HEK293T (cell line): ENCODE measurements around the gene TDP1.
A peak's percentile ranks its signal among the peaks of the same experiment; 100 is the strongest.

Source experiments
- CTCF ChIA-PET: fragments of 350-600 bp; formaldehyde crosslinking; extraction: SDS; loops from one replicate; lab custom pipeline; 2021; ENCODE audit warnings: antibody characterized with exemption, inconsistent platforms; lab: Yijun Ruan, JAX
- POLR2A ChIA-PET: fragments of 350-600 bp; formaldehyde crosslinking; extraction: SDS; loops from one replicate; lab custom pipeline; 2020; ENCODE audit warnings: antibody characterized with exemption, inconsistent platforms; lab: Yijun Ruan, JAX
- DNase-seq: peaks from one replicate; pipeline ENCODE4 v3.0.0; 2012; ENCODE audit warnings: mixed read lengths; ENCODE audit errors: extremely low spot score
- ARNT ChIP-seq: fragments of 450-650 bp; IDR thresholded peaks from 2 replicates; pipeline ENCODE4 v1.6.1; 2017; ENCODE audit warnings: mild to moderate bottlenecking
- BHLHE40 ChIP-seq: fragments of 450-650 bp; IDR thresholded peaks from 2 replicates; pipeline ENCODE4 v1.6.1; 2016; ENCODE audit warnings: mild to moderate bottlenecking, moderate library complexity, borderline replicate concordance
- CTBP1 ChIP-seq: fragments of 450-650 bp; IDR thresholded peaks from 2 replicates; pipeline ENCODE4 v1.6.1; 2016; ENCODE audit warnings: borderline replicate concordance
- ELF4 ChIP-seq: fragments of 450-650 bp; IDR thresholded peaks from 2 replicates; pipeline ENCODE4 v1.6.1; 2017; ENCODE audit warnings: antibody characterized with exemption
- FOXA1 ChIP-seq: fragments of 450-650 bp; IDR thresholded peaks from 2 replicates; pipeline ENCODE4 v1.6.1; 2016; ENCODE audit warnings: mild to moderate bottlenecking
- FOXK2 ChIP-seq: fragments of 450-650 bp; IDR thresholded peaks from 2 replicates; pipeline ENCODE4 v1.6.1; 2016; ENCODE audit warnings: mild to moderate bottlenecking
- FOXM1 ChIP-seq: fragments of 450-650 bp; IDR thresholded peaks from 2 replicates; pipeline ENCODE4 v1.6.1; 2017; ENCODE audit warnings: mild to moderate bottlenecking, borderline replicate concordance
- HDGF ChIP-seq: fragments of 450-650 bp; IDR thresholded peaks from 2 replicates; pipeline ENCODE4 v1.6.1; 2017; ENCODE audit warnings: antibody characterized with exemption, borderline replicate concordance
- L3MBTL2 ChIP-seq: fragments of 450-650 bp; conservative IDR thresholded peaks from 2 replicates; pipeline ENCODE4 v1.6.1; 2016; ENCODE audit warnings: mild to moderate bottlenecking
- LEF1 ChIP-seq: fragments of 450-650 bp; IDR thresholded peaks from 2 replicates; pipeline ENCODE4 v1.6.1; 2017; ENCODE audit warnings: mild to moderate bottlenecking, borderline replicate concordance
- NFRKB ChIP-seq: fragments of 450-650 bp; IDR thresholded peaks from 2 replicates; pipeline ENCODE4 v1.6.1; 2016; ENCODE audit warnings: mild to moderate bottlenecking, moderate library complexity
- SP1 ChIP-seq: fragments of 450-650 bp; IDR thresholded peaks from 2 replicates; pipeline ENCODE4 v1.6.1; 2017
- SUZ12 ChIP-seq: fragments of 450-650 bp; IDR thresholded peaks from 2 replicates; pipeline ENCODE4 v1.6.1; 2016; ENCODE audit warnings: mild to moderate bottlenecking
- TARDBP ChIP-seq: fragments of 450-650 bp; IDR thresholded peaks from 2 replicates; pipeline ENCODE4 v1.6.1; 2016
- ZNF384 ChIP-seq: fragments of 450-650 bp; IDR thresholded peaks from 2 replicates; pipeline ENCODE4 v1.6.1; 2016
- TF ChIP-seq, protein P1 (sequence below): fragments of 450-650 bp; IDR thresholded peaks from 2 replicates; pipeline ENCODE4 v1.6.1; 2016

TDP1 gene

DNA sequence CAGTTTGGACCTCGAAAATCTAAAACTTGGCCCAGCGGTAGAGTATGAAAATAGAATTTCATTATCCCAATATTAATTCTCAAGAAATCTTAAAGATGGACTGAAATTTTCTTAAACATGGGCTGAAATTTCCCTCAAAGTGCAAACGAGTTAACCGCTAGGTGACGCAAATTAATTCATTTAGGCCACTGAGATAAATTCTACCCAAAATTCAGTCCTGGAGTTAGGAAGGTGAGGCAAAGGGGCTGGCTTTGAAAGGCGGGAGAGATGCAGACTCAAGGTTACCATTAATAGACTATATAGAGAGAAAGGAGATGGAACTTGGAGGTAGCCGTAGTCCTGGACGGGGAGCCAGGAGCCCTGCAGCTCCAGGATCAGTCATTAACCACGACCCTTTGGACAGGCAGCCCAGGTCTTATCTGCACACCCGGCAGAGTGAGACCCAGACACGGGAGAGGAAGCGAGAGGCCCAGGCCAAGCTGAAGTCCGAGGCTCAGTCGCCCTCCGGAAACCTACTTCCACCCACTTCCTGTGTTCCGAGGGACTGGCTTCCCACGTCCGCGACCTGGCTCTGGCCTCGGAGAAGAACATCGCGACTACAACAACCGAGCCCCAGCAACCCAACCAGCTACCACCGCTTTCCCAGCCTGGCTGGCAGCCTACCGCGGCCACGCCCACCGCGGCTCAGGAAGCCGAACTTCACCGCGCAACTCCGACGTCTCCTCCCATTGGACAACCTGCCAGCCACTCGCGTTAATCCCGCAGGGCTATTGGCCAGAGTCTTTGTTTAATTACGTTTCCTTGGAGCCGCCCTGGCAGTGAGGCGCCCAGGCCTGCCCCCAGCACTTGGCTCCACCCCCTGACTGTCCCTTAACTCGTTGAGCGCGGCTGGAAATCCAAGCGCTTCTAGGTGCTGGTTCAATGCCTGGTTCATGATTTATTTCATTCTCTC, 1.4 kb upstream of the TDP1 start, which contains the start of gene EFCAB11:
Gene EFCAB11, minus strand, starts transcription at position 661 of the 952 bp plus-strand sequence. Its CDS starts 70 bp downstream, at position 591.
- no peak for TF ChIP-seq FOXK2
- no peak for TF ChIP-seq LEF1
- TF ChIP-seq, protein P1, sequence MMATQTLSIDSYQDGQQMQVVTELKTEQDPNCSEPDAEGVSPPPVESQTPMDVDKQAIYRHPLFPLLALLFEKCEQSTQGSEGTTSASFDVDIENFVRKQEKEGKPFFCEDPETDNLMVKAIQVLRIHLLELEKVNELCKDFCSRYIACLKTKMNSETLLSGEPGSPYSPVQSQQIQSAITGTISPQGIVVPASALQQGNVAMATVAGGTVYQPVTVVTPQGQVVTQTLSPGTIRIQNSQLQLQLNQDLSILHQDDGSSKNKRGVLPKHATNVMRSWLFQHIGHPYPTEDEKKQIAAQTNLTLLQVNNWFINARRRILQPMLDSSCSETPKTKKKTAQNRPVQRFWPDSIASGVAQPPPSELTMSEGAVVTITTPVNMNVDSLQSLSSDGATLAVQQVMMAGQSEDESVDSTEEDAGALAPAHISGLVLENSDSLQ = peak; percentile 99
- TF ChIP-seq CTBP1 = no peak
- no peak for TF ChIP-seq SP1
- TF ChIP-seq ELF4 = peak; percentile 38
- ChIA-PET CTCF (interaction anchor here (0.6 to 5.4 kb wide), 4 partner anchors 9 to 132 kb away, joined by 3 to 35 read pairs (median 4); no protein-coding TSS in a partner anchor), POLR2A (interaction anchor here (0.6 to 2.5 kb wide), 4 partner anchors 12 to 302 kb away, joined by 3 to 8 read pairs (median 6); partner anchors contain the start of gene PSMC1)
- DNase-seq = peak; percentile 92

DNA sequence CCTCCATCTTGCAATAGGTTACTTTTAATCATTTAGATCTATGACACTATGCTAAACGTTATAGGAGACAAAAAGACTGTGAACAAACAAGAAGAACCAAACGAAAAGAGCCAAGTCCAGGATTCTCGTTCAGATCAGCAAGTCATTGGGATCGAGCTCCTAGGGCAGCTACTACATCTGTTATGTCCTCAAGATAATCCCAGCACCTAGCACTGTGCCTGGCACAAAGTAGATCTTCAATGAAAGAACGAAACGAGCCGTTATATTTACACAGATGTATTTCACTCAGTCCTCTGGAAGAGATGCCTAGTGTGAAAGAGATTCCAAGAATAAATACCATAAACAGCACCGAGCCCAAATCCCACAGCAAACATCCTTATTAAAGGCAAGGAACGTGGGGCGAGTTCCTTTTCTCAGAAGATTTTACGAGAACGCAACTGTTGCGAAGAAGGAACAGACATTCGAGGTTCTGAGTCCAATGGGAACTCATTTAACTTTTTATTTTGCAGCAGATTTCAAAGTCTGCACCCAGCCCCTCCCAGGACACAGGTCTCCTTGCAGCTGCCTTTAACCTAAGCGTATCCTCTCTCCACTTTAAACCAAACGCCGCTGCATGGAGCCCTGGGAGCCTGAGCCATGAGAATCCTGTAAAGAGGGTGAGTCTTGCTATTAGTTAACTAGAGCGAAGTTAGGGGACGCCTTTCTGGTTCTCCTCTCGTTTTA, 544 bp upstream of the TDP1 start:
- no peak for TF ChIP-seq HDGF
- no peak for TF ChIP-seq NFRKB
- no peak for TF ChIP-seq FOXA1
- no peak for TF ChIP-seq SUZ12
- no peak for TF ChIP-seq LEF1
- ChIA-PET CTCF (interaction anchor here (5.4 kb wide), 1 partner anchor 16 kb away, joined by 35 read pairs; no protein-coding TSS in a partner anchor), POLR2A (interaction anchor here (1.0 to 2.5 kb wide), 5 partner anchors 12 to 302 kb away, joined by 3 to 8 read pairs (median 4); partner anchors contain the start of gene PSMC1)
- DNase-seq = no peak

DNA sequence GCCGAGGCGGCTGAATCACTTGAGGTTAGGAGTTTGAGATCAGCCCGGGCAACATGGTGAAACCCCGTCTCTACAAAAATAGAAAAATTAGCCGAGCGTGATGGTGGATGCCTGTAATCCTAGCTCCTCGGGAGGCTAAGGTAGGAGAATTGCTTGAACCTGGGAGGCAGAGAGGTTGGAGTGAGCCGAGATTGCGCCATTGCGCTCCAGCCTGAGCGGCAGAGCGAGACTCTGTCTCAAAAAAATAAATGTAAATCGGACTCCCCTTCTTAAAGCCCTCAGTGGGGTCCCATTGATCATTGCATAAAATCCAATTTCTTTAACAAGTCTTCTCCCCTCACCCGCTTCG, 908 bp downstream of the TDP1 start:
- POLR2A ChIA-PET = interaction anchor here (1.0 to 2.2 kb wide), 3 partner anchors 17 to 30 kb away, joined by 3 to 8 read pairs (median 3); no protein-coding TSS in a partner anchor
- CTCF ChIA-PET = interaction anchor here (0.7 to 5.4 kb wide), 2 partner anchors 17 to 106 kb away, joined by 3 to 35 read pairs; partner anchors contain the start of gene KCNK13
- TF ChIP-seq ZNF384 = no peak
- no peak for TF ChIP-seq ARNT
- no peak for TF ChIP-seq BHLHE40
- TF ChIP-seq L3MBTL2 = no peak
- no peak for TF ChIP-seq LEF1
- no peak for TF ChIP-seq SUZ12
- TF ChIP-seq HDGF = no peak
- no peak for TF ChIP-seq NFRKB
- TF ChIP-seq ELF4 = no peak
- no peak for TF ChIP-seq TARDBP
- no peak for TF ChIP-seq SP1

DNA sequence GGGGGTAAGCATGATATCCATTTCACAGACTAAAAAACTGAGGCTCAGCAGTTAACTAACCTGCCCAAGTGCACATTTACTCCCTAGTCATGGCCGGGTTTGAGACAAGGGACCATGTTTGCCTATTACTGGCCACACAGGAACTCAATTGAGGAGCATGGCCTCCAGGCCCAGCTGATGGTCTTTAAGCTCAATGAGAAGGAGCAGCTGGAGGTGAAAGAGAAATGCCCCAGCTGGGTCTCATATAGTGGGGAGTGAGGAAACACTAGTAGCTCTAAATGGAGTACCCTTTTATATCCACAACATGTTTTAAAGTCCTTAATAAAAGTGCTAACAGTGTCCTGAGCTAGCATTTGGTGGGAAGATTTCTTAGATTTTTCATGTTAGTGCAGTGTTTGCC, 1.6 kb downstream of the TDP1 start:
- no peak for DNase-seq
- ChIA-PET CTCF (interaction anchor here (0.6 to 5.4 kb wide), 3 partner anchors 16 to 19 kb away, joined by 4 to 35 read pairs (median 13); no protein-coding TSS in a partner anchor), POLR2A (no interaction called here)
- TF ChIP-seq BHLHE40 (no peak), HDGF (no peak), ARNT (no peak), CTBP1 (no peak), SUZ12 (no peak), FOXA1 (no peak), ZNF384 (no peak), TARDBP (no peak), L3MBTL2 (no peak), NFRKB (no peak), LEF1 (no peak), SP1 (no peak)

More for the DNA sequence above, 908 bp downstream of the TDP1 start:
- DNase-seq = no peak

DNA sequence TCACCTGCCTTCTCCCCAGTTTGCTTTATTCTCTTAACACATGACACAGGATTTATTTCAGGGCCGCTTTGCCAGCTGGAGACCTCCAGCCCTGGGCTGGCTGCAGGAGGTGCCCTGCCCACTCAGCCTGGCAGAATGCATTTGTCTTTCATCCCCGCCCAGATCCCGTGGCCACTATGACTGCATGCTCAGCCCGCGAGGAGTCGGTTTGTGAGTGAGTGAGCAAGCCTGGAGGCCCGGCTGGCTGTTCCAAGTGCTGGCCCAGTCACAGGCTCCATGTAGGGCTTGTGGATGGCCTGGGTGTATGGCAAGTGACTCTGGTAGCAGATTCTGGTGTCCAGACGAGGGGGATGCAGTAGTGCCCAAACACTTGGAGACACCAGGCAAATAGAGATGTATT, 2.1 kb downstream of the TDP1 start:
- ChIA-PET CTCF (interaction anchor here (0.6 to 3.3 kb wide), 2 partner anchors 15 to 19 kb away, joined by 4 to 13 read pairs; no protein-coding TSS in a partner anchor), POLR2A (no interaction called here)
- DNase-seq = no peak
- TF ChIP-seq NFRKB = no peak
- TF ChIP-seq L3MBTL2 = no peak
- no peak for TF ChIP-seq CTBP1
- no peak for TF ChIP-seq BHLHE40
- no peak for TF ChIP-seq FOXM1
- no peak for TF ChIP-seq TARDBP

DNA sequence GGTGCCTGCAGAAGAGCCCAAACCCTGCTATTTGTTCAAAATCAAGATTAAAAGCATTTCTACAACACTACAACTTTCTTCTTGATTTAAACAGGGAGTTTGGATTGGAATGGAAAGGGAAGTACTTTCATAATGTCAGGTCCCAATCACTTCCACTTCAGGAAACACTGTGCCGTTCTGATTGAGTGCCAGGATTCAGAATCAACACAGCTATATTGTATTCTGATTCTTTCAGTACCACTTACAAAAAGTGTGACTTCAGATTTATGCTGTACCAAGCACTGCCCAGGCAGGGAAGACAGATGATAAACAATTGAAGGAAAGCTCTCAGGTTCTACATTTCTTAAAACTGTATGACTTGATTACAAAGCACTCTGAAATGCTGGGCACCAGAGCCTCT, 3.2 kb downstream of the TDP1 start:
- POLR2A ChIA-PET = no interaction called here
- no peak for DNase-seq
- CTCF ChIA-PET = interaction anchor here (3.3 kb wide), 1 partner anchor 14 kb away, joined by 13 read pairs; no protein-coding TSS in a partner anchor
- no peak for TF ChIP-seq SUZ12
- no peak for TF ChIP-seq CTBP1
- TF ChIP-seq TARDBP = no peak
- no peak for TF ChIP-seq FOXK2
- no peak for TF ChIP-seq FOXM1
